Measurements from ENCODE around the gene IL4.

GRCh38 chr5:132666310-132667123, 7.3 kb upstream of the IL4 start:
- TF ChIP-seq NFYB (CRISPR knock-in tag; IDR thresholded peaks at IDR 0.05) (no peak), CHD4 (IDR thresholded peaks at IDR 0.05; ENCODE audit: borderline replicate concordance, low read length) (no peak), ZNF563 (CRISPR knock-in tag; IDR thresholded peaks at IDR 0.05) (no peak), EZH2 (conservative IDR thresholded peaks at IDR 0.05; ENCODE audit: low read depth, low read length) (no peak)

Data from HepG2 (cell line).